Measurements from ENCODE around the gene MITF.

Gene MITF

GRCh38 chr3:69761896-69762767 is 22.9 kb downstream of the MITF start:
- no peak for DNase-seq

DNA sequence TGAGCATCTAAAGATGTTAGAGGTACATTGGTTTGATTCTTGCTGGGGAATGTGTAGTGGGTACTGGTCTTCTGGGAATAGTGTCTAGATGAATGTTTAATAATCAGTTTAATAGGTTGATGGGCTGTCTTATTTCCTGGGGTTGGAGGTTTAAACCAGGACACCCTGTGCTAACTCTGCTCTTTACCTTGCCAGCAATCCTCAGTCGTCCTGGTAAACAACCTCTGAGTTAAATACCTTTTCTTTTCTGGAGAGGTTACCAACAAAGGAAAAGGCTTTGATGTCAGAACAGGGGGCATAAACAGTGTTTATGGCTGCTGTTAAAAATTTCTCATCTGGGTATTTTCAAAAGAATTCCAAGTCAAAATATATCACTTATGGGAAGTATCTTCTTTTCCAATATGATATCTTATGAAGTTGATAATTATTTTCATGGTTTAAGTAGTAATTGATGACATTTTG is 23.5 kb downstream of the MITF start:
- no peak for DNase-seq

DNA sequence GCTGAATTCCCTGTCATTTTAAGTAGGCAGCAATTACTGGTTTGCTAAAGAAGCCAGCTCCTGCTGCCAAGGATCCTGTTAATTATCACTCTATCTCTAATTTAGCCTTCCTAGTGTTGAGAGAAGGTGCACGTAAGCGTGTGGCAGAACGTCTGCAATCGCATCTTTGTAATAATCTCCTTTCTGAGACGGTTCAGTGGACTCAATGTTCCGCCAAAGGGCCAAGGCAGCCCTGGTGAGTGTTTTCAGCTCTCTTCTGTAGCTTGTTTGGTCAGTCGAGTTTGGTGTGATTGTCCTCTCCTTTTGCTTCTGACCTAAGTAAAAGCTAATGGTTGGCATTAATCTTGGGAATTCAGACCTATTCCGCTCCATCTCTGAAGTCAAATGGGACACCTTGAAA is 24.2 kb downstream of the MITF start:
- DNase-seq = no peak

GRCh38 chr3:69764121-69764741 is 25.0 kb downstream of the MITF start:
- DNase-seq = no peak

- no peak for DNase-seq
Measured at GRCh38 chr3:69764861-69765260, 25.6 kb downstream of the MITF start.

GRCh38 chr3:69766638-69767037 is 27.4 kb downstream of the MITF start:
- DNase-seq = no peak

DNA sequence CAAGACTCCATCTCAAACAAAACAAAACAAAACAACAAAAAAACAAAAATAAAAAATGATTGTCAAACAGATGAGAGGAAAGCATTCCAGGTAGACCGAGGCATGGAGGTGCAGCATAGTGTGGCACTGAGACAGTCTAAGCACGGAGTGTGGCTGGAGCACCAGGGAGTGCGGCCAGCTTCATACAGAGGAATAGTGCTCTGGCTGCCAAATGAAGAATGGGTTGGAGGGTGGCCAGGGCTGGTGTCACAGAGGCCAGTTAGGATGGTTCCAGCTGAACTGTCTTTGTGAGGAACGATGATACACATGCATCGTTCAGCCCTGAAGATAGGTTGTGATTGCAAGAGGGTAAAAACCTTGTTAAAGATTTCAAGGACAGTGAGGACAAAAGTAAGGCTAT is 28.3 kb downstream of the MITF start:
- DNase-seq = no peak

DNA sequence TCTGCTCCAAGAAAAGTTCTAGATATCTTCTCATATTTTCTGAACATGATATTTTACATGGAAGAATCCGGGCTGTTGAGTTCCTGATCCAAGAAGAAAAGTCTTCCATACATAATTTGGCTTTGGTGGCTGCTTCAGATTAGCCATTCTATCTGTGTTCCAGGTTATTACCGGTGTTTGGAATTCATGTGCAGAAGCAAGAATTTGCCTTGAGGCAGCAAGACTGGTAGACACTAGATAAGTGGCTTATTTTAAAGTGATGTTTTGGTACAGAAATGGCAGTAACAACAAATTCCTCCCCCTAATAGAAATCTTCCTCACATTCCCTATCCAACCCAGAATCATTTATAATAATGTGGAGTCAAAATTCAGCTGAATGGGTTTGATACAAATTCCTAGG is 29.2 kb downstream of the MITF start:
- no peak for DNase-seq

DNA sequence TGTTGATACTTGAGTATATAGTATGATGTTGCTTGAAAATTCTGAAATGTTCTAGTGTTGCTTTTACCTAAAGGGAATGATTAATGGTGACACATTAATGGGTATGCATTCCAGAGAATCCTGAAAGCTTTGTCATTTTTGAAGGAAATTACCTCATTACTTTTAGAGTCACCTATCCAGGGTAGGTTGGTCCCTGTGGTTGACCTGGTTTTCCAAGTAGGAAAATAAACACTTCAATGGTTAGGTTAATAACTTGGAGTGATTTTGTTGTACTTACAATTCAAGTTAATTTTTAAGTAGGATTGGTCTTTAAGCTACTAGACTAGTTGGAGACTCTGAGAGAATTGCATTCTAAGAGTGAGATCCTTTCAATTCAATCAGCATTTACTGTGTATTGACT is 31.0 kb downstream of the MITF start:
- DNase-seq = no peak

DNA sequence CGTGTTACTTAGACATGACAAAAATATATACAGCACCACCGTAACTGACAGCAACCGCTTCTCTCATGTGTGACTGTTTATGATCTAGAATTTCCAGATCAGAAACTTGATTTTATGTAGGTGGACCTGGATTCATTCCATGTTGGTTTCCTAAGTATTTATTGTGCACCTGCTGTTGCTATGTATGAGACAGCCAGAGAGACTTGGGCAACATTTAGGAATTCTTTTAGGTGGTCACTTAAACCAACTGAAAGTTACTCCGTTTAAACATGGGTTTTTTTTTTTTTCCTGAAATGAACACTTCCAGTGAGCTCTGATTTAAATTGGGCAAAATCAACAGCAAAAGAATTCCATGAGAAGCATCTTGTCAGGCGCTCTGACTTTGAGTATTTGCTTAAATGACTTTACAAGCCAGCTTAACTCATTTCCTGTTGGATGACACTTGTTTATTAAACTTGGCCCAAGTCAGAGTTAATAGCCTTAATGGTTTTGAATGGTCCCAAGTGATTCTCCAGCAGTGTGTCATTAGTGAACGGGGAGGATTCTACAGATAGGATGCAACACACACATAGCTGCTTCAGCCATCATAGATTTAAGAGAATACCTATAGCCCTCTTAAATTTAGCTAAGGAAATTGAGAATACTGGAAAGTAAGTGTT is 31.8 kb downstream of the MITF start:
- no peak for DNase-seq

DNA sequence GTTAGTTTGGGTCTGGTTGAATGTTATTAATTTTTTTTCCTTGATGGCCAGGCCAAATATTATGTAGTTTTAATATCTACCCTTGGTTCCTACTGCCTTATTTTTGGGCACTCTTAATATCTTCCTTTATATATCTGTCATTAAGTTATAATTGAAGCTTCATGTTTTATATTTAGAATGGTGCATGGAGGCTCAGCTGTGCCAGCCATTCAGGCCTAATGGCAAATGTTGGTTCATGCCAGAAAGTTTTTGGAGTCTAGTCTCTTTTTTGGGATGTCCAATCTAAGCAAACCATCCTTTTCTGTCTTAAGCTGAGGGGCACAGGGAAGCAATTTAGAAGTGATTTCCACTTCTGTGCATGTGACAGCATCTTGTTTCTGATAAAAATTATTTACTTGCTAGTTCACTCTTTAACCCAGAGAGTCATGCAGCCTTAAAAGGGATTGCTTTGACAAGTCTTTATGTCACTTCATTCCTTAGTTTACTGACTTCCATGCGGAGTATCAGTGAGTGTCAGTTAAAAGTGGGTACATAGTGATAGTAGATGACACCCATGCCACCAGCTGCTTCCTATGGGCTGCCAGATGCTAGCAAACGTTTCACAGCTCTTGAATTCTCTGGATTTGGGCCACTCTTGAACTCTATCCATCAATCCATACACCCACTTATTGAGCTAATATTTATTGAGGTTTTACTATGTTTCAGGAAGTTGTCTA is 33.0 kb downstream of the MITF start:
- no peak for DNase-seq

- no peak for DNase-seq
Measured at GRCh38 chr3:69774029-69774428, 34.8 kb downstream of the MITF start.

DNA sequence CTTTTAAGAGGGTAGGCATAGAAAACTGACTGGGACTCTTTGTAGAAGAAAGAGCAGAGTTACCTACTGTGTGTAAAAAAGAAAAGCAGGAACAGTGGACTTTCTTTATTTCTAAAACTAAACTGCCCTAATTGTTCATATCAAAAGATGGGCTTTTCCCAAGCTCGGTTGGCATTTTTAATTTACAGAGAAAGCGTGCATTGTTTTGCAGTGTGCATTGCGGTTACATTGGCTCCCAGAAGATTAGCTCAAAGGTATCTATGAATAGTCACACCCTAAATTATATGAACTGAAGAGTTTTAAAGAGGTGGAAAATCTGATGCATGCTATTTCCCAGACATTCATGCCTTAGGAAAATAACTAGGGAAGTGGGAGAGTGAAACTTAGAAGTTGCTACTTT is 36.5 kb downstream of the MITF start:
- DNase-seq = no peak

DNA sequence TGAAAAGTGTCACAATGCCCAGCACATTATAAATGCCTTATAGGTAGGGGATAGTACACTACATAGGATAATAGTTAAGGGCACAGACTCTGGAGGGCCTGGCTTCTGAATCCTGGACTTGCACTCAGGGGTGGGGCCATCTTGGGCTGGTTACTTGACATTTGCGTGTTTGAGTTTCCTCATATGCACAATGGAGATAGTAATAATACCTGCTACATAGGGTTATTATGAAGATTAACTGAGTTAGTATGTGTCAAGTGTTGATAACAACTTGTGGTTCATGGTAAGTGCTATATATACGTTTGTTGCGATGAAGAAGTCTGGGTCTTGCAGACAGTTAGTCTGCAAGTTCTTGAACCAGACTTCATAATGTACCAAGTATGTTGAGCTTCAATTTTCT is 37.0 kb downstream of the MITF start:
- DNase-seq = no peak

- DNase-seq = no peak
Measured at GRCh38 chr3:69776920-69777581, 37.8 kb downstream of the MITF start.

DNA sequence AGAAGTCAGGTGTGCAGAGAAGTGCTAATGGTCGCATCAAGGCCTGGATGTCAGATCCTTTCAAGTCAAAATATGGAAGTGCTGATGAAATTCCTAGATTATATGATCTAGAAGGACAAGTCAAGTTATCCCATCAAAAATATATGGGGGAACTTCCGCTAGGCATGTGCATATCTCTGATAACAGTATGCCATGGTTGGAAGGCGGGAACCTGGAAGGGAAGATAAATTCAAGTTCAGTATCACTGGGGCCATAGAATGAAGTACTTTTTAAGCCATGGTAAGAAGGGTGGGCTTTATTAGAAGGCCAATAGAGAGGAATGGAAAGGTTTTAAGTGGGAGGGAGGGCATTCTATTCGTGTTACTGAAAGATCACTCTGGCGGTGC is 38.3 kb downstream of the MITF start:
- DNase-seq = no peak

DNA sequence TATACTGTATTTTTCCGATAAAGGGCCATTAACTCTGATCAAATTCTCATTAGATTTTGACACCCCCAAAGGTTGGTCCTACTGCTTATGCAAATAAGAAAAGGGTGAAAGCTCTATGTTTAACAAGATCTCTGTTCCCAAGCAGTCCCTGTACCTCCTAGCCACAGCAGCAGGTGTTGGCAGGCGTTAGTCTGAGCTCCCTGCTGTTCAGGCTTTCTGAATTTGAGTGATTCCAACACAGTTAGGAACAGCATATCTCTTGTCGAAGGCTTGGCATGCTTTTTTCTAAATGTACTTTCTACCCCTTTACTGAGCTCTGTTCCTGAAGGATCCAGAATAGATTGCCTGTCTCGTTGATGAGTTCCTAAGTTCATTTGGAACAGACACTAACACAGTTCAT is 42.3 kb downstream of the MITF start:
- no peak for DNase-seq

DNA sequence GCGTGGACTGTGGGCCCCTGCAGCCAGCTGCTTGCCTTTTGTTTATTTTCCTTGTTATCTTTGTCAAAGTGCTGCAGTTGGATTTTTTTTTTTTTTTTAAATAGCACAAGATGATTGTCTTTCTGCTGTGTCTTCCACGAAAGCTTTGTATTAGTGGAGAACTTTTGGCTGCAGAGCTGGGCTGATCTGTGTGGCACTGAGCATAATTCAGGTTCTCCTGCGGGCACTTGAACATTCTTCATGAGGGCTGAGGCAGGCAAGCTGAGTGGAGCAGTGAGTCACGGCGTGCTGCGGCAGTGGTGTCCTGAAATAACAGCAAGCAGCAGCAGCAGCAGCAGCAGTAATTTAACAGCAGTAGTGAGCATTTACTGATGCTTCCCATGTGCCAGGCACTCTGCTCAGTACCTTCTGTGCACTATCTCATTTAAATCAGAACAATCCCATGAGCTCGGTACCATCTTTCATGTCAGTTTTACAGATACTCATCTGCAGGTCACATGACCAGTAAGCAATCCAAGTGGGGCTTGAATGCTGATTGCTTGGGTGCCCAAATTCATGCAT is 45.8 kb downstream of the MITF start:
- no peak for DNase-seq

GRCh38 chr3:69785769-69786320 is 46.6 kb downstream of the MITF start:
- no peak for DNase-seq

DNA sequence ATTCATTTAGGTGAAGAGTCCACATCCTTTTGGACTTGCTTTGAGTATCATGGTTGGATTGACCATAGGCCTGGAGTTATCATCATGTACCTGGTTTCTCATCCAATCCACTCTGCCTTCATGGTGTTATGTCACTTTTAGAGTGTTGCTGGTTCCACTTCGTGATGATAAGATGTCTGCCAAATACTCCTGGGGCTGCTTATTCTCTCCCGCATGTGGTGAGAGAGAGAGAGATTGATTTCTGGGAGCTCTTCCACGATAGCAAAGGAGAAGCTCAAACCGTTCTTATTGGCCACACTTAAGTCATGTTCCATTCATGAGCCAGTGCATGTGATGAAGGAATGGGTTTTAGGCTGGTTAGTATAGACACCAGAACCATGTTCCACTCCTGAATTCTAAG is 47.6 kb downstream of the MITF start:
- DNase-seq = no peak

- DNase-seq = no peak
Measured at GRCh38 chr3:69787436-69788168, 48.3 kb downstream of the MITF start.

All from NCI-H446 treated with DMSO at 0.1 percent for 48 hours (cell line).